Vagina (tissue), 2 donors: ENCODE data around the gene CUX1. TPM values are rescaled to one million over a fixed set of nuclear protein-coding genes. Genes with fewer than 3 reads are reported as not detected.

Experiments
- DNase-seq, 2 donors: peaks; one replicate each; pipeline ENCODE4 v3.0.0-alpha.2; 2017; ENCODE audit errors: extremely low spot score in 2 of 2
- H3K27ac ChIP-seq: fragments of 200-600 bp; sonication (generic); one replicate; pipeline ENCODE4 v1.5.1; 2019
- H3K27me3 ChIP-seq: fragments of 200-600 bp; sonication (generic); one replicate; pipeline ENCODE4 v1.5.1; 2019
- H3K36me3 ChIP-seq, 2 donors: fragments of 200-600 bp; sonication (generic); one replicate each; pipeline ENCODE4 v1.5.1; 2017 to 2019
- H3K4me1 ChIP-seq: fragments of 200-600 bp; sonication (generic); one replicate; pipeline ENCODE4 v1.5.1; 2019
- H3K4me3 ChIP-seq, 2 donors: fragments of 200-600 bp; sonication (generic); 1 replicate in 1 of 2; 2 replicates in 1 of 2; pipeline ENCODE4 v1.5.1; 2016 to 2019
- H3K9me3 ChIP-seq: fragments of 200-600 bp; sonication (generic); one replicate; pipeline ENCODE4 v1.5.1; 2019
- CTCF ChIP-seq, 3 experiments: fragments of 450-650 bp in 2 of 3; fragments of 200-600 bp in 1 of 3; sonication (generic) in 1 of 3; IDR thresholded peaks; one replicate each; pipeline ENCODE4 v1.5.1; 2017 to 2019; ENCODE audit warnings: antibody characterized with exemption in 3 of 3, mild to moderate bottlenecking in 2 of 3, moderate library complexity in 2 of 3
- POLR2A ChIP-seq, 2 donors: fragments of 450-650 bp; IDR thresholded peaks; one replicate each; pipeline ENCODE4 v1.6.1; 2017; ENCODE audit warnings: antibody characterized with exemption in 2 of 2, mild to moderate bottlenecking in 2 of 2, moderate library complexity in 2 of 2
- POLR2AphosphoS5 ChIP-seq, 2 donors: sonication (generic); formaldehyde crosslinking; IDR thresholded peaks; one replicate each; pipeline ENCODE4 v1.9.0; 2017; ENCODE audit warnings: antibody characterized with exemption in 2 of 2, mild to moderate bottlenecking in 2 of 2, low read depth in 1 of 2; ENCODE audit not compliant: insufficient read depth in 1 of 2
- intact Hi-C: fragments of 100-400 bp; cut with DNase I; formaldehyde crosslinking; loops from one replicate; pipeline ENCODE4 v1.15.1; 2023
- total RNA-seq: library from RNA; depleted of rRNA; stranded (reverse); fragments of >200 nt; gene quantifications from one replicate; pipeline ENCODE4 v1.2.3, GENCODE V29; 2016

The CUX1 gene
- total RNA-seq, 1 donor from 2014 or later: 65.3 TPM

DNA sequence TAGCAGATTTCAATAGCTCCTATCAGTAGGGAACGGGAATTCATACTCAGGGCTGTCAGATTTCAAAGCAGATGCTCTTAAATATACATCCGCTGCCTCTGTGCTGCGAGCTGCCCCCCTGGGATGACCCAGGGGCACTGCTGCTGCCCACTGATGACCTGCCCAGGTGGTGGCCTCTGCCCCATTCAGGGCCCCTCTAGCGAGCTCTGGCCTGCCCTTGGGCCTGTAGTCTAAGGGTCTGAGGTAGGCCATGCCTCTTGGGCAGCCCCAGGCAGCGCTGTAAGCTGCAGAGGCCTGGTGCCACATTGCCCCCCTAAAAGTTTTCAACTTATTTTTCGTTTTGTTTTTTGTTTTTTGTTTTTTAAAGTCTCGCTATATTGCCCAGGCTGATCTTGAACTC lies 418.7 kb downstream of the CUX1 start:
- H3K4me1 ChIP-seq: no peaks in the 10 kb centered on the region
- DNase-seq: no peak
- H3K4me3 ChIP-seq: no peak overlapping the region
- no peak for TF ChIP-seq CTCF (IDR thresholded peaks at IDR 0.05)
- no peak for TF ChIP-seq POLR2AphosphoS5 (IDR thresholded peaks at IDR 0.05; ENCODE audit: insufficient read depth in 1 of 2, low read depth in 1 of 2)
- no peak overlapping the region for H3K27ac ChIP-seq
- no peaks in the 10 kb centered on the region for H3K27me3 ChIP-seq
- intact Hi-C loops: loop anchor here (10.0 kb wide), 1 partner anchor 551 kb away; no protein-coding TSS in a partner anchor
- H3K9me3 ChIP-seq: no peaks in the 10 kb centered on the region
- H3K36me3 ChIP-seq: peaks cover 0 to 12% of the 10 kb centered on the region in 2 donors

DNA sequence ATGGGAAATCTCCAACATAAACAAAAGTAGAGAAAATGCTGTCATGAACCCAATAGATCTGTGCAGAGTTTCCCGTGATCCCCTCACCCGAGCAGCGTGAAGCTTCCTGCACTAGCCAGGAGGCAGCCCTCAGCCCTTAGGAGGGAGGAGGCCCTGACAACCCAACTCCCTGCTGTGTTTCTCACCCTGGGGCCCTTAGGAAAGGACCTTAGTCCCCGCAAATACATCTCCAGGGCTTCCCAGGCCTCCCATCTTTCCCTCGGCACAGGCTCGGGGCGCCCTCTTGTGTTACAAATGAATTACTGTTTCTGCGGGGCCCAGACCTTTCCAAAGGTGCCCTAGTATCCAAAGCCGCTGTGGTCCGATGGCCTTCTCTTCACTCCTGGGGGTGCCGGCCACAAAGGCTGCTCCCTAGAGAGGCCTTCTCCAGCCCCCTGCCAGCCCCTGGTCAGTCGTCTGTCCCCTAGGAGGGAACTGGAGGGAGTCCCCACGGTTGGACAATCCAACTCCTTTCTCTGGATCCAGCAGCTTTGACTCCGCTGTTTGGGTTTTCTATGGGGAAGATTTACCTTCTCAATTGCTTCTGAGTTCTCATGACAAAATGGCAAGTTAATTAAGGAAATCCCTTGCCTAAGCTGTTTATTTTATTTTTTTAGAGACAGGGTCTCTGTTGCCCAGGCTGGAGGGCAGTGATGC lies 419.3 kb downstream of the CUX1 start:
- peak; percentile 65 to 79 (median 74) for TF ChIP-seq CTCF (IDR thresholded peaks at IDR 0.05)
- TF ChIP-seq POLR2AphosphoS5 (IDR thresholded peaks at IDR 0.05; ENCODE audit: insufficient read depth in 1 of 2, low read depth in 1 of 2): no peak
- no peak for TF ChIP-seq POLR2A (IDR thresholded peaks at IDR 0.05)
- no peak for DNase-seq
- H3K9me3 ChIP-seq: no peaks in the 10 kb centered on the region
- H3K27me3 ChIP-seq: no peaks in the 10 kb centered on the region
- no peak overlapping the region for H3K4me3 ChIP-seq
- intact Hi-C loops: loop anchor here (10.0 kb wide), 1 partner anchor 552 kb away; no protein-coding TSS in a partner anchor
- H3K4me1 ChIP-seq: no peaks in the 10 kb centered on the region
- no peak overlapping the region for H3K27ac ChIP-seq
- H3K36me3 ChIP-seq: peaks cover 0 to 18% of the 10 kb centered on the region in 2 donors

DNA sequence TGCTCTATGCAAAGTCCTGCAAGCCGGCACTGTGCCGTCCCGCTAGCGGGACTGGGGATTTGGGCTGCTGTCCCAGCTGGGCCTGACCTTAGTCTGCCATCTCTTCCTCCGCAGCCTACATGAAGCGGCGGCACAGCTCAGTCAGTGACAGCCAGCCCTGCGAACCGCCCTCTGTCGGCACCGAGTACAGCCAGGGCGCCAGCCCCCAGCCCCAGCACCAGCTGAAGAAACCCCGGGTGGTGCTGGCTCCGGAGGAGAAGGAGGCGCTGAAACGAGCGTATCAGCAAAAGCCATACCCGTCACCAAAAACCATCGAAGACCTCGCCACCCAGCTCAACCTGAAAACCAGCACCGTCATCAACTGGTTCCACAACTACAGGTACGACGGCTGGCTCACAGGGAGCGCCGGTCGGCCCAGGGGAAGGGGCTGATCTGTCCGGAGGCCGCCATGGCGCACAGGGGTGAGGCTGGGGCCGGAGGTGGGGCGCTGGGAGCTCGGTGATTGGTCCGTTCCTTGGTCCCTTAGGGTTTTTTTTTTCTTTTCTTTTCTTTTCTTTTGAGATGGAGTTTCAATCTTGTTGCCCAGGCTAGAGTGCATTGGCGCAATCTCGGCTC lies 421.9 kb downstream of the CUX1 start:
- Histone ChIP-seq H3K4me1 (no peaks in the 10 kb centered on the region), H3K27ac (no peak overlapping the region), H3K27me3 (no peaks in the 10 kb centered on the region), H3K4me3 (no peak overlapping the region), H3K36me3 (peaks cover 0 to 14% of the 10 kb centered on the region in 2 donors), H3K9me3 (no peaks in the 10 kb centered on the region)
- intact Hi-C loops: loop anchor here (10.0 kb wide), 1 partner anchor 555 kb away; no protein-coding TSS in a partner anchor
- DNase-seq: no peak
- TF ChIP-seq POLR2A (IDR thresholded peaks at IDR 0.05) (no peak), POLR2AphosphoS5 (IDR thresholded peaks at IDR 0.05; ENCODE audit: insufficient read depth in 1 of 2, low read depth in 1 of 2) (no peak), CTCF (IDR thresholded peaks at IDR 0.05) (no peak)

DNA sequence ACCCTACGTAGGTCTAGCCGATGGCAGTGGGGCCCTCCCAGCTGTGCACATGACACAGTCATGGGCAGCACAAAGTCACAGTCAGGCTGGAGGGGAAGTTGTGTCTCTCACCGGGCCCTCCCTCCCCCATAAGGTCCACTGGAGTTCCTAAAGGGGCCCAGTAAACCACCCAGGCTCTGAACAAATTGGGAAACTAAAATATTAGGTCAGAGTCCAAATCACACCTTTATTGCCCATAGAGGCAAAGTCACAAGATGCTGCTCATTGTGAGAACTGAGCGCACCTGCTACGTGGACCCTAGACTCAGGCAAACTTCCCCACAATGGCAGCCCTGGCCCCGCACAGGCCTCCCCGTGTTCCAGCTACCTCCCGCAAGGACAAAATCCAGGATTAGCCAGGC lies 424.0 kb downstream of the CUX1 start:
- Histone ChIP-seq H3K4me1 (no peaks in the 10 kb centered on the region), H3K27me3 (no peaks in the 10 kb centered on the region), H3K4me3 (no peak overlapping the region), H3K27ac (no peak overlapping the region), H3K9me3 (no peaks in the 10 kb centered on the region), H3K36me3 (peaks cover 0 to 7% of the 10 kb centered on the region in 2 donors)
- no peak for DNase-seq
- TF ChIP-seq POLR2AphosphoS5 (IDR thresholded peaks at IDR 0.05; ENCODE audit: insufficient read depth in 1 of 2, low read depth in 1 of 2) (no peak), CTCF (IDR thresholded peaks at IDR 0.05) (no peak), POLR2A (IDR thresholded peaks at IDR 0.05) (no peak)
- intact Hi-C loops: no loop called here

DNA sequence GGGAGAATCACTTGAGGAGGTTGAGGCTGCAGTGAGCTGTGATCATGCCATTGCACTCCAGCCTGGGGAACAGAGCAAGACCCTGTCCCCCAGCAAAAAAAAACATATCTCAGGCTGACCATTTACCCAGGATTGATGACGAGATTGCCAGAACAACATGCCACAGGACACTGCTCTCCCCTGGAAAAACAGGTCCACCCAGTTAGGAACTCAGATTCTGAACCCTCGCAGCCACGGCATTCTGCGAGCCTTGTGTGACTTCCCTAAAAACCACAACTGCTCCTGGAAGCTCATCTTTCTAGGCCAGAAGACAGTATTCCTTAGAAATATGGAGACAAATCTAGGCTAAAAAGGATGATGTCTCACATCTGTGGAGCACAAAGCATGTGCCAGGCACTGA lies 427.2 kb downstream of the CUX1 start:
- Histone ChIP-seq H3K27ac (no peak overlapping the region), H3K4me1 (no peaks in the 10 kb centered on the region), H3K36me3 (peaks cover 0 to 15% of the 10 kb centered on the region in 2 donors), H3K27me3 (no peaks in the 10 kb centered on the region), H3K9me3 (no peaks in the 10 kb centered on the region), H3K4me3 (no peak overlapping the region)
- TF ChIP-seq POLR2A (IDR thresholded peaks at IDR 0.05) (no peak), POLR2AphosphoS5 (IDR thresholded peaks at IDR 0.05; ENCODE audit: insufficient read depth in 1 of 2, low read depth in 1 of 2) (no peak), CTCF (IDR thresholded peaks at IDR 0.05) (no peak)
- no peak for DNase-seq
- intact Hi-C loops: no loop called here
